ENCODE results near the gene MB21D2. TPM values are rescaled to one million over a fixed set of nuclear protein-coding genes. Genes with fewer than 3 reads are reported as not detected.
A peak's percentile ranks its signal among the peaks of the same experiment; 100 is the strongest.

Gene MB21D2
- total RNA-seq, 1 donor from 2014 or later, result 42.5 TPM

- peak overlapping the region; percentile 38 for H3K4me3 Mint-ChIP-seq (ENCODE audit: unreplicated experiment)
- H3K36me3 Mint-ChIP-seq (ENCODE audit: unreplicated experiment), result no peaks in the 10 kb centered on the region
- peaks cover 5% of the 10 kb centered on the region for H3K9me3 Mint-ChIP-seq (ENCODE audit: unreplicated experiment)
- TF ChIP-seq CTCF (IDR thresholded peaks at IDR 0.05; ENCODE audit: partially characterized antibody, unreplicated experiment), result no peak
- H3K27ac Mint-ChIP-seq (ENCODE audit: unreplicated experiment), result peak overlapping the region; percentile 55
- peaks cover 34% of the 10 kb centered on the region for H3K4me1 Mint-ChIP-seq (ENCODE audit: low read depth, unreplicated experiment)
- H3K27me3 Mint-ChIP-seq (ENCODE audit: unreplicated experiment), result peaks cover 6% of the 10 kb centered on the region
- no peak for DNase-seq
These were observed 38.2 kb downstream of the MB21D2 start for GRCh38 chr3:192879346-192880031.

- Mint-ChIP-seq H3K4me1 (ENCODE audit: low read depth, unreplicated experiment) (peaks cover 46% of the 10 kb centered on the region), H3K9me3 (ENCODE audit: unreplicated experiment) (peaks cover 5% of the 10 kb centered on the region), H3K27ac (ENCODE audit: unreplicated experiment) (no peak overlapping the region), H3K36me3 (ENCODE audit: unreplicated experiment) (no peaks in the 10 kb centered on the region), H3K4me3 (ENCODE audit: unreplicated experiment) (no peak overlapping the region), H3K27me3 (ENCODE audit: unreplicated experiment) (peaks cover 6% of the 10 kb centered on the region)
- DNase-seq, result no peak
- TF ChIP-seq CTCF (IDR thresholded peaks at IDR 0.05; ENCODE audit: partially characterized antibody, unreplicated experiment), result no peak
These were observed 41.6 kb downstream of the MB21D2 start for GRCh38 chr3:192875971-192876565.

- Mint-ChIP-seq H3K36me3 (ENCODE audit: unreplicated experiment) (no peaks in the 10 kb centered on the region), H3K4me1 (ENCODE audit: low read depth, unreplicated experiment) (peaks cover 56% of the 10 kb centered on the region), H3K9me3 (ENCODE audit: unreplicated experiment) (no peaks in the 10 kb centered on the region), H3K27me3 (ENCODE audit: unreplicated experiment) (peaks cover 3% of the 10 kb centered on the region), H3K27ac (ENCODE audit: unreplicated experiment) (no peak overlapping the region), H3K4me3 (ENCODE audit: unreplicated experiment) (no peak overlapping the region)
- no peak for TF ChIP-seq CTCF (IDR thresholded peaks at IDR 0.05; ENCODE audit: partially characterized antibody, unreplicated experiment)
- no peak for DNase-seq
These were observed 46.8 kb downstream of the MB21D2 start for GRCh38 chr3:192870822-192871221.

- TF ChIP-seq CTCF (IDR thresholded peaks at IDR 0.05; ENCODE audit: partially characterized antibody, unreplicated experiment), result no peak
- H3K4me1 Mint-ChIP-seq (ENCODE audit: low read depth, unreplicated experiment), result peaks cover 63% of the 10 kb centered on the region
- peaks cover 3% of the 10 kb centered on the region for H3K9me3 Mint-ChIP-seq (ENCODE audit: unreplicated experiment)
- H3K36me3 Mint-ChIP-seq (ENCODE audit: unreplicated experiment), result no peaks in the 10 kb centered on the region
- no peak overlapping the region for H3K27ac Mint-ChIP-seq (ENCODE audit: unreplicated experiment)
- peaks cover 10% of the 10 kb centered on the region for H3K27me3 Mint-ChIP-seq (ENCODE audit: unreplicated experiment)
- no peak for DNase-seq
- H3K4me3 Mint-ChIP-seq (ENCODE audit: unreplicated experiment), result no peak overlapping the region
These were observed 48.3 kb downstream of the MB21D2 start for GRCh38 chr3:192869131-192870031.
